Muscle of leg (tissue), 11 donors: ENCODE measurements around the gene PAM16. TPM values are rescaled to one million over a fixed set of nuclear protein-coding genes. Genes with fewer than 3 reads are reported as not detected.

Experiments used
- DNase-seq: peaks from one replicate; pipeline ENCODE4 v3.0.0; 2013
- H3K27ac ChIP-seq: one replicate; pipeline ENCODE4 v1.5.1; 2013; ENCODE audit warnings: mild to moderate bottlenecking, low read length, control low read depth
- H3K27me3 ChIP-seq: one replicate; pipeline ENCODE4 v1.6.1; 2013; ENCODE audit warnings: low read length; ENCODE audit not compliant: control insufficient read depth, insufficient read depth
- H3K36me3 ChIP-seq: one replicate; pipeline ENCODE4 v1.6.1; 2013; ENCODE audit warnings: low read length; ENCODE audit not compliant: control insufficient read depth, insufficient read depth
- H3K4me1 ChIP-seq: one replicate; pipeline ENCODE4 v1.6.1; 2013; ENCODE audit warnings: low read length; ENCODE audit not compliant: control insufficient read depth, insufficient read depth
- H3K4me3 ChIP-seq: one replicate; pipeline ENCODE4 v1.5.1; 2013; ENCODE audit warnings: low read length, control low read depth
- H3K9me3 ChIP-seq: replicated peaks from 2 replicates; pipeline ENCODE4 v1.6.1; 2013; ENCODE audit warnings: low read depth, low read length; ENCODE audit not compliant: control insufficient read depth
- WGBS: methylation state at CpG from one replicate; pipeline ENCODE4 v1.1.5; 2013; ENCODE audit warnings: missing lambda C conversion rate; ENCODE audit not compliant: insufficient coverage; 5-methylcytosine and 5-hydroxymethylcytosine counted together
- polyA plus RNA-seq, 8 donors: library from polyadenylated mRNA; unstranded; fragments of 120-200 nt; gene quantifications; one replicate each; pipeline versions ENCODE4 v1.2.1 to v1.2.3, GENCODE V29; 2013; ENCODE audit warnings: inconsistent platforms in 1 of 8, low replicate concordance in 1 of 8; ENCODE audit not compliant: insufficient read length in 8 of 8, insufficient read depth in 1 of 8
- total RNA-seq: library from RNA; stranded (reverse); fragments of 120-200 nt; gene quantifications from one replicate; pipeline ENCODE4 v1.2.4, GENCODE V29; 2013

PAM16 gene
- total and polyA plus RNA-seq, 9 donors, result 22.1 to 34.0 (median 27.8) TPM

DNA sequence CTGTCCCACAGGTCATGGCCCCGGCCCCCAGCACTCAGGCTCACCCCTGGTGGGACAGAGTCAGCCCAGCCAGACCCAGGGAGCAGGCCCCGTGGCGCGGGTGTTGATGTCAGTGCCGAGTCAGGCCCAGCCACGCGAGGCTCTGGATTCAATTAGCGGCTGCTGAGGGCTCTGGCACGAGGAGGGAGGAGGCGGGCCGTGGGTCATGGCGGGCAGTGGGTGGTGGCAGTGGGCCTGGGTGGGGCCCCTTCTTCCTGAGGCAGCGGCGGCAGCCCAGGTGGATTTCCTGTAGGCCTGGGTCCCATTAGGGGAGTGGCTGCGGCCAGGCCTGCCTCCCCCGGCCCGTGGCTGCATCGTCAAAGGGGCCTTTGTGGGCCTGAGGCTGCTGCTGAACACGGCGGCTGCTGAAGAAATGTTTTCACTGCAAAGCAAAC lies 33.4 kb upstream of the PAM16 start:
- Histone ChIP-seq H3K4me3 (no peak overlapping the region), H3K36me3 (peaks cover 47% of the 10 kb centered on the region), H3K27ac (peak overlapping the region; percentile 62), H3K4me1 (peaks cover 92% of the 10 kb centered on the region), H3K9me3 (no peaks in the 10 kb centered on the region), H3K27me3 (no peaks in the 10 kb centered on the region)
- 21% methylated on average over 18 of the region's 20 CpGs for WGBS
- peak; percentile 63 for DNase-seq

- H3K36me3 ChIP-seq, result peaks cover 53% of the 10 kb centered on the region
- 77% methylated on average over 8 of the region's 12 CpGs for WGBS
- H3K27me3 ChIP-seq, result no peaks in the 10 kb centered on the region
- no peak overlapping the region for H3K4me3 ChIP-seq
- H3K27ac ChIP-seq, result peak overlapping the region; percentile 62
- no peak for DNase-seq
- no peaks in the 10 kb centered on the region for H3K9me3 ChIP-seq
- H3K4me1 ChIP-seq, result peaks cover 90% of the 10 kb centered on the region
These were observed 32.7 kb upstream of the PAM16 start for GRCh38 chr16:4383591-4384444.

DNA sequence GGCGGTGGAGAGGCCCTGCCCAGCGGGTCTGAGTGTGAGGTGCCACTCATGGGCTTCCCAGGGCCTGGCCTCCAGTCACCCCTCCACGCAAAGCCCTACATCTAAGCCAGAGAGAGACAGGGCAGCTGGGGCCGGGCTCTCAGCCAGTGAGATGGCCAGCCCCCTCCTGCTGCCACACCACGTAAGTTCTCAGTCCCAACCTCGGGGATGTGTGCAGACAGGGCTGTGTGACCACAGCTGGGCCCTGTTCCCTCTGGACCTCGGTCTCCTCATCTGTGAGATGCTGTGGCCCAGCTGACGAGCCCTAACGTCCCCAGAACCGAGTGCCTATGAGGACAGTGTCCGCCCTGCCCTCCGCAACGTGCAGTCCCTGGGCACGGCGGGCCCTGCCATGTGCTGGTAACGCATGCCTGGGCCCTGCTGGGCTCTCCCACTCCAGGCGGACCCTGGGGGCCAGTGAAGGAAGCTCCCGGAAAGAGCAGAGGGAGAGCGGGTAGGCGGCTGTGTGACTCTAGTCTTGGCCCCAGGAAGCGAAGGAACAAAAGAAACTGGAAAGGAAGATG lies 31.8 kb upstream of the PAM16 start:
- 70% methylated on average over 13 of the region's 21 CpGs for WGBS
- Histone ChIP-seq H3K27me3 (no peaks in the 10 kb centered on the region), H3K4me3 (no peak overlapping the region), H3K9me3 (no peaks in the 10 kb centered on the region), H3K27ac (peak overlapping the region; percentile 35), H3K36me3 (peaks cover 49% of the 10 kb centered on the region), H3K4me1 (peaks cover 90% of the 10 kb centered on the region)
- no peak for DNase-seq

- no peak overlapping the region for H3K4me3 ChIP-seq
- no peaks in the 10 kb centered on the region for H3K27me3 ChIP-seq
- peak overlapping the region; percentile 1 for H3K27ac ChIP-seq
- no peak for DNase-seq
- H3K36me3 ChIP-seq, result peaks cover 45% of the 10 kb centered on the region
- 88% methylated on average over 51 of the region's 55 CpGs for WGBS
- H3K9me3 ChIP-seq, result no peaks in the 10 kb centered on the region
- peaks cover 91% of the 10 kb centered on the region for H3K4me1 ChIP-seq
These were observed 31.0 kb upstream of the PAM16 start for GRCh38 chr16:4381935-4382794.

DNA sequence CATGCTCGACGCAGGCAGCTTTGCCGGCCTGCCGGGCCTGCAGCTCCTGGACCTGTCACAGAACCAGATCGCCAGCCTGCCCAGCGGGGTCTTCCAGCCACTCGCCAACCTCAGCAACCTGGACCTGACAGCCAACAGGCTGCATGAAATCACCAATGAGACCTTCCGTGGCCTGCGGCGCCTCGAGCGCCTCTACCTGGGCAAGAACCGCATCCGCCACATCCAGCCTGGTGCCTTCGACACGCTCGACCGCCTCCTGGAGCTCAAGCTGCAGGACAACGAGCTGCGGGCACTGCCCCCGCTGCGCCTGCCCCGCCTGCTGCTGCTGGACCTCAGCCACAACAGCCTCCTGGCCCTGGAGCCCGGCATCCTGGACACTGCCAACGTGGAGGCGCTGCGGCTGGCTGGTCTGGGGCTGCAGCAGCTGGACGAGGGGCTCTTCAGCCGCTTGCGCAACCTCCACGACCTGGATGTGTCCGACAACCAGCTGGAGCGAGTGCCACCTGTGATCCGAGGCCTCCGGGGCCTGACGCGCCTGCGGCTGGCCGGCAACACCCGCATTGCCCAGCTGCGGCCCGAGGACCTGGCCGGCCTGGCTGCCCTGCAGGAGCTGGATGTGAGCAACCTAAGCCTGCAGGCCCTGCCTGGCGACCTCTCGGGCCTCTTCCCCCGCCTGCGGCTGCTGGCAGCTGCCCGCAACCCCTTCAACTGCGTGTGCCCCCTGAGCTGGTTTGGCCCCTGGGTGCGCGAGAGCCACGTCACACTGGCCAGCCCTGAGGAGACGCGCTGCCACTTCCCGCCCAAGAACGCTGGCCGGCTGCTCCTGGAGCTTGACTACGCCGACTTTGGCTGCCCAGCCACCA lies 30.2 kb upstream of the PAM16 start:
- no peaks in the 10 kb centered on the region for H3K27me3 ChIP-seq
- peak; percentile 66 for DNase-seq
- peak overlapping the region; percentile 1 for H3K27ac ChIP-seq
- peaks cover 90% of the 10 kb centered on the region for H3K4me1 ChIP-seq
- H3K9me3 ChIP-seq, result no peaks in the 10 kb centered on the region
- 79% methylated on average over 59 of the region's 59 CpGs for WGBS
- no peak overlapping the region for H3K4me3 ChIP-seq
- peaks cover 41% of the 10 kb centered on the region for H3K36me3 ChIP-seq

- H3K27me3 ChIP-seq, result no peaks in the 10 kb centered on the region
- peak; percentile 91 for DNase-seq
- H3K4me1 ChIP-seq, result peaks cover 90% of the 10 kb centered on the region
- no peaks in the 10 kb centered on the region for H3K9me3 ChIP-seq
- H3K27ac ChIP-seq, result peak overlapping the region; percentile 75
- H3K4me3 ChIP-seq, result no peak overlapping the region
- WGBS, result 61% methylated on average over 24 of the region's 26 CpGs
- peaks cover 43% of the 10 kb centered on the region for H3K36me3 ChIP-seq
These were observed 29.3 kb upstream of the PAM16 start for GRCh38 chr16:4380119-4381063.

- Histone ChIP-seq H3K4me3 (no peak overlapping the region), H3K9me3 (no peaks in the 10 kb centered on the region), H3K4me1 (peaks cover 90% of the 10 kb centered on the region), H3K27me3 (no peaks in the 10 kb centered on the region), H3K27ac (peak overlapping the region; percentile 42), H3K36me3 (peaks cover 40% of the 10 kb centered on the region)
- WGBS, result 78% methylated on average over 16 of the region's 21 CpGs
- DNase-seq, result peak; percentile 4
These were observed 28.0 kb upstream of the PAM16 start for GRCh38 chr16:4378999-4379690.

GRCh38 chr16:4378161-4378666 lies 27.1 kb upstream of the PAM16 start:
- Histone ChIP-seq H3K27me3 (no peaks in the 10 kb centered on the region), H3K9me3 (no peaks in the 10 kb centered on the region), H3K4me1 (peaks cover 89% of the 10 kb centered on the region), H3K4me3 (no peak overlapping the region), H3K27ac (peak overlapping the region; percentile 21), H3K36me3 (peaks cover 33% of the 10 kb centered on the region)
- WGBS, result 39% methylated on average over 14 of the region's 15 CpGs
- no peak for DNase-seq
